Peyer's patch (tissue), 4 donors: ENCODE results near the gene BROX. TPM values are rescaled to one million over a fixed set of nuclear protein-coding genes. Genes with fewer than 3 reads are reported as not detected.

Source experiments
- DNase-seq, 3 donors: peaks; one replicate each; pipeline ENCODE4 v3.0.0-alpha.2; 2017 to 2019
- H3K27ac ChIP-seq, 4 donors: fragments of 200-600 bp; sonication (generic); one replicate each; pipeline ENCODE4 v1.5.1; 2016 to 2019
- H3K27me3 ChIP-seq, 2 donors: fragments of 200-600 bp; sonication (generic); one replicate each; pipeline ENCODE4 v1.5.1; 2019
- H3K36me3 ChIP-seq, 3 donors: fragments of 200-600 bp; sonication (generic); one replicate each; pipeline ENCODE4 v1.5.1; 2016 to 2019
- H3K4me1 ChIP-seq, 4 donors: fragments of 200-600 bp; sonication (generic); one replicate each; pipeline ENCODE4 v1.5.1; 2016 to 2019
- H3K4me3 ChIP-seq, 4 donors: fragments of 200-600 bp; sonication (generic); 1 replicate in 3 of 4; 2 replicates in 1 of 4; pipeline ENCODE4 v1.5.1; 2016 to 2019; ENCODE audit warnings: mild to moderate bottlenecking in 1 of 4
- H3K9me3 ChIP-seq, 4 donors: fragments of 200-600 bp; sonication (generic); one replicate each; pipeline ENCODE4 v1.5.1; 2016 to 2019; ENCODE audit warnings: mild to moderate bottlenecking in 1 of 4
- CTCF ChIP-seq, 6 experiments: fragments of 450-650 bp in 4 of 6; fragments of 200-600 bp in 2 of 6; sonication (generic) in 1 of 6; IDR thresholded peaks; one replicate each; pipeline ENCODE4 v1.5.1; 2017 to 2019; ENCODE audit warnings: antibody characterized with exemption in 6 of 6, mild to moderate bottlenecking in 3 of 6, moderate library complexity in 1 of 6
- POLR2A ChIP-seq, 2 donors: fragments of 450-650 bp; IDR thresholded peaks; one replicate each; pipeline ENCODE4 v1.5.1; 2017; ENCODE audit warnings: antibody characterized with exemption in 2 of 2, mild to moderate bottlenecking in 2 of 2, moderate library complexity in 2 of 2
- total RNA-seq, 4 donors: library from RNA; depleted of rRNA; stranded (reverse); fragments of >200 nt; gene quantifications; one replicate each; pipeline ENCODE4 v1.1.0, GENCODE V29; 2016

The BROX gene
- total RNA-seq, 4 donors from 2014 or later, result 37.7 to 57.4 (median 43.9) TPM

- TF ChIP-seq CTCF (IDR thresholded peaks at IDR 0.05) (no peak), POLR2A (IDR thresholded peaks at IDR 0.05) (no peak)
- no peak overlapping the region for H3K4me3 ChIP-seq
- no peaks in the 10 kb centered on the region for H3K4me1 ChIP-seq
- no peaks in the 10 kb centered on the region for H3K36me3 ChIP-seq
- no peaks in the 10 kb centered on the region for H3K9me3 ChIP-seq
- DNase-seq, result no peak
- no peaks in the 10 kb centered on the region for H3K27me3 ChIP-seq
- peak overlapping the region in 1 of 4 donors; percentile 27 for H3K27ac ChIP-seq
These were observed 37.6 kb downstream of the BROX start for GRCh38 chr1:222749927-222750326.

GRCh38 chr1:222750651-222751050, 38.3 kb downstream of the BROX start:
- DNase-seq, result no peak

GRCh38 chr1:222751255-222751654, 38.9 kb downstream of the BROX start:
- no peak for DNase-seq
- peak overlapping the region in 1 of 4 donors; percentile 34 for H3K27ac ChIP-seq
- no peak overlapping the region for H3K4me3 ChIP-seq
- H3K9me3 ChIP-seq, result no peaks in the 10 kb centered on the region
- TF ChIP-seq CTCF (IDR thresholded peaks at IDR 0.05) (no peak), POLR2A (IDR thresholded peaks at IDR 0.05) (no peak)
- H3K27me3 ChIP-seq, result no peaks in the 10 kb centered on the region
- H3K36me3 ChIP-seq, result no peaks in the 10 kb centered on the region
- H3K4me1 ChIP-seq, result no peaks in the 10 kb centered on the region

More at GRCh38 chr1:222750651-222751050, 38.3 kb downstream of the BROX start:
- H3K9me3 ChIP-seq, result no peaks in the 10 kb centered on the region
- no peaks in the 10 kb centered on the region for H3K4me1 ChIP-seq
- no peaks in the 10 kb centered on the region for H3K27me3 ChIP-seq
- H3K4me3 ChIP-seq, result no peak overlapping the region
- H3K36me3 ChIP-seq, result no peaks in the 10 kb centered on the region
- no peak for TF ChIP-seq POLR2A (IDR thresholded peaks at IDR 0.05)
- no peak for TF ChIP-seq CTCF (IDR thresholded peaks at IDR 0.05)
- peak overlapping the region in 1 of 4 donors; percentile 34 for H3K27ac ChIP-seq

- no peak for DNase-seq
- TF ChIP-seq CTCF (IDR thresholded peaks at IDR 0.05) (no peak), POLR2A (IDR thresholded peaks at IDR 0.05) (no peak)
- H3K27ac ChIP-seq, result peak overlapping the region in 1 of 4 donors; percentile 34
- H3K4me3 ChIP-seq, result no peak overlapping the region
- H3K27me3 ChIP-seq, result no peaks in the 10 kb centered on the region
- no peaks in the 10 kb centered on the region for H3K9me3 ChIP-seq
- no peaks in the 10 kb centered on the region for H3K4me1 ChIP-seq
- no peaks in the 10 kb centered on the region for H3K36me3 ChIP-seq
These were observed 42.2 kb downstream of the BROX start for GRCh38 chr1:222754366-222755139.

- DNase-seq, result no peak
- Histone ChIP-seq H3K9me3 (no peaks in the 10 kb centered on the region), H3K27ac (peak overlapping the region in 1 of 4 donors; percentile 70), H3K4me1 (no peaks in the 10 kb centered on the region), H3K4me3 (no peak overlapping the region), H3K27me3 (no peaks in the 10 kb centered on the region), H3K36me3 (no peaks in the 10 kb centered on the region)
- no peak for TF ChIP-seq CTCF (IDR thresholded peaks at IDR 0.05)
- no peak for TF ChIP-seq POLR2A (IDR thresholded peaks at IDR 0.05)
These were observed 45.4 kb downstream of the BROX start for GRCh38 chr1:222757646-222758268.
